ENCODE data around the gene PTN.

DNA sequence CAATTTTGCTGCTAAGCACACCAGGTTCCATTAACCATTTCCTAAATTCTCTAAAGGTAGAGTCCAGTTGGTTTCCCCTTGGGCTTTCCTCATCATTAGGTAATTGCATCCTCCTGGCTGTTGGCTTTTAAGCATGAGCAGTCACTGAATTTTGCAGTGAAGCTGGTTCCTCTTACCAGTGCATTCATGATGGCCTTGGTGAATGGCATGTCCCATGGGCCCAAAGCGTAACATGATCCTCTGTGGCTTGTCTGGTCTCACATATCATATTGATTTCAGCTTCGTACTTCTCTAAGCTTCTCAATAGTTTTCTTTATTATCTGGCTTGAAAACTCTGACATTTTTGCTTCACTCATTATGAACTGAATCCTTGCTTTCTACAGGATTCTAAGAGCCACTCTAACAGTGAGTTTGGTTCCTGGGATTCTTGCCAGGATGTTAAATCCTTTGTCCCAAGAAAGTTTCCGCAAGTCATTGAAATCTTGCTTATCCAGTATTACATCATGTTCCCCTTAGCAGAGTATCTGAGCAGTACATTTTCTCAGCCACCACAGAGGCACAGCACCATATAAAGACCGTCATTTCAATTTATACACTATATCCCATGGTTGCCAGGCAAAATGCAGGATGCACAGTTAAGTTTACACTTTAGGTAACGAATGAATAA, 134.2 kb downstream of the PTN start:
- TF ChIP-seq POLR2A (IDR thresholded peaks at IDR 0.05; ENCODE audit: low read length) (no peak), ZSCAN20 (CRISPR knock-in tag; IDR thresholded peaks at IDR 0.05) (no peak), CTCF (IDR thresholded peaks at IDR 0.05) (no peak), KDM5A (IDR thresholded peaks at IDR 0.05) (no peak), FOSB (CRISPR knock-in tag; IDR thresholded peaks at IDR 0.05) (no peak), RFX5 (IDR thresholded peaks at IDR 0.05) (no peak)
